Globus pallidus (tissue), 1 donor: ENCODE data around the gene SLC22A14.

Experiments
- DNase-seq: peaks from one replicate; pipeline ENCODE4 v3.0.0-alpha.2; 2015; ENCODE audit warnings: low spot score

The SLC22A14 gene

DNA sequence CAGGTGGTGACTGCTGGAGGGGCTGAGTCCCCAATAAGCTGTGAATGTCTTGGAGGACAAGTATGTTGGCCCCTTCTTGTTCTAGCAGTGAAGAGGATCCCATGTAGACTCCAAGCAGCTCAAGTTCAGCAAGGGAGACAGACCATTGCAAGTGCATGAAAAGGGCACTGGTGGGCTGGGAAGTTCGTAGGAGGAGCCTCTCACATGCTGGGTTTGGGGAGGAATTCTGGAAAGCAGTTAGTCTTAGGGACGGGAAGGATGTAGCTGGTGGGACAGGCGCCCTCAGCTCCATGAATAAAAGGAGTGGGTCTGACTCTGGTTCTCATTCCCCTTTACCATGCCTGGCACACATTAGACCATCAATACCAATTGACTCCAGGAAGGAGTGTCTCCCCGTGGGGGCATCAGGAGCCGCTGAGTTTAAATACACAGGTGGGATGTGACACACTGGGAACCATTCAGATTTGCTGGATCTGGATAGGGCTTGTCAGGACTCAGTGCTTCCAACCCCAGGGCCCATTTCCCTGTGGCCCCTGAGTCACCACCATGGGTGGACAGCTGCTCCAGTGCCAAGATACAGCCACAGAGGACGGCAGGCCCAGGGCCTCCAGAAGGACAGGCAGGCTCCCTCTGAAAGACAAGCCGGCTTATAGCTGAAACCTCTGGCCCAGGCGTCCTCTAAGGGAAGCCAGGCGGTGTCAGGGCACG, 63.9 kb downstream of the SLC22A14 start:
- no peak for DNase-seq

DNA sequence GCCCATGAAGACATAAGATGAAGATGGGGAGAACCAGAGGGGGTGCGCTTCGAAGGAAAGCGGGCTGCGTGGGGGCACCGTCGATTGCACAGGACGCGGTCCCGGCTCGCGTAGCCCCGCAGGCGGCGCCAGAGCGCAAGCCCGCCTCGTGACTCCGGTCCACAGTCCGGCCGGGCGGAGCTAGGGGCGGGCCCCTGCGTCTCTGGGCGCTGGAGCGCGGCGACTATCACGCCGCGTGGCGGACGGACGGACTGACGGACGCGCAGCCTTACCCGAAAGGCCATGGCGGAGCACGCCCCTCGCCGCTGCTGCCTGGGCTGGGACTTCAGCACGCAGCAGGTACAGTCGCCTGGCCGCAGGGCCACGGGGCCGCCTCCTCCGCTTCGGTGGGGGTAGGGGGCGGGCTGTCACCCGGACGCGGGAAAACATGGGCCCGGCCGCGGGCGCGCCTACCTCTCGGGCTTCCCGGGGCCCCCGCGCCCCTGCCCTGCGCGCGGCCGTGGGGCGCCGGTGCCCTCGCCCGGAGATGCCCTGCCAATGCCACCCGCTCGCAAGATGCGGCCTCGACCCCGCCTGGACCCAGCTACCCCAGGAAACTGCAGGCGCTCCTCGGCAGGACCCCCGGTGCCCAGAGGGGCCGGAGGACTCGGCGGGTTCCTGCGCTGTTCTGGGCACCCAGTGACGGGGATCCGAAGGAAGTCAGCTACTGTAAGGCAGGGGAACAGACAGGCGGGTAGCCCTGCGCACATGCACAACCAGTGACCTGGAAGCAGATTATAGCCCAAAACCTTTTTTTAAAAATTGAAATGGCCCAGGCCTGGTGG, 64.7 kb downstream of the SLC22A14 start, which contains the start of gene XYLB:
Gene XYLB (plus strand): TSS at position 199 of the 824 bp plus-strand sequence. CDS start 84 bp downstream, at position 283.
- peak; percentile 78 for DNase-seq

DNA sequence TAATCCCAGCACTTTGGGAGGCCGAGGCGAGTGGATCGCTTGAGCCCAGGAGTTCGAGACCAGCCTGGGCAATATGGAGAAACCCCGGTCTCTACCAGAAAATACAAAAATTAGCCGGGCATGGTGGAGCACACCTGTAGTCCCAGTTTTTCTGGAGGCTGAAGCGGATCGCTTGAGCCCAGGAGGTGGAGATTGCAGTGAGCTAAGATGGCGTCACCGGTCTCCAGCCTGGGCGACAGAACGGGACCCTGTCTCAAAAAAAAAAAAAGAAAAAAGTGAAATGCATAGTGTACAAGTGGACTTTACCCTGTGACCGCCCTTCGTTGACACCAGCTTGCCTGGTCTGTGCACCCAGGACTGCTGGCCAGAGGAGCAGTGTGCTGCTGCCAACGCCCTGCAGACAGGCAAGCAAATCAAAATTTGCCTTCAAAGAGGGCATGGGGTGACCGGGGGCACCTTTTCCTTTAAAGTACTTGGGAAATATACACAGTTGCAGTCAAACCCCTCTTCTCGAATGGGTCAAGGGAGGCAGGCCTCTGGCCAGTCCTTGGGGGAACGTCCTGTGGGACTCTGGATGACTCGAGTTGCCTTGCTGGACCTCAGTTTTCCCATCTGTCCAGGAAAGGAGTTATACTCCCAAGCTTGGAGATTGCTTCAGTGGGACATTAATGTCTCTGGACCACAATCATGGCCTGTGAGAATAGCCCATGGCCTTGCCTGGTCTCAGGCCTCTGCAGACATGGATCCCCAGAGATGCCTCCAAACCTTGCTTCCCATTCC, 65.5 kb downstream of the SLC22A14 start:
- DNase-seq = no peak

DNA sequence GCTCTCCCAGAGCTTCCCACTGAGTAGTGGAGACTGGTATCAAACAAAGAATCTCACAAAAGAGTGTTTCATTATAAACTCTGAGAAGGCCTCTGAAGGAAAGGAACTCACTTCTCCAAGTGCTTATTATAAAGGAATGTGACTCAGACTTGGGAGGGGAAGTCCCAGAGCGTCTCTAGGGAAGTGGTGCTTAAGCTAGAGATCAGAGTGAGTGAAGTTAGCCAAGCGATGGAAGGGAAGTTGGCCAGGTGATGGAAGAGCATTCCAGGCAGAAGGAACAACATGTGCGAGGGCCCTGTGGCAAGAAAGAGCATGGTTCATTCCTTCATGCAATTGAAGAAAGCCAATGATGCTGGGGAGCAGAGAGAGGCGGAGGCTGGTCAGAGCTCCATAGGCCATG, 66.8 kb downstream of the SLC22A14 start:
- DNase-seq = no peak

DNA sequence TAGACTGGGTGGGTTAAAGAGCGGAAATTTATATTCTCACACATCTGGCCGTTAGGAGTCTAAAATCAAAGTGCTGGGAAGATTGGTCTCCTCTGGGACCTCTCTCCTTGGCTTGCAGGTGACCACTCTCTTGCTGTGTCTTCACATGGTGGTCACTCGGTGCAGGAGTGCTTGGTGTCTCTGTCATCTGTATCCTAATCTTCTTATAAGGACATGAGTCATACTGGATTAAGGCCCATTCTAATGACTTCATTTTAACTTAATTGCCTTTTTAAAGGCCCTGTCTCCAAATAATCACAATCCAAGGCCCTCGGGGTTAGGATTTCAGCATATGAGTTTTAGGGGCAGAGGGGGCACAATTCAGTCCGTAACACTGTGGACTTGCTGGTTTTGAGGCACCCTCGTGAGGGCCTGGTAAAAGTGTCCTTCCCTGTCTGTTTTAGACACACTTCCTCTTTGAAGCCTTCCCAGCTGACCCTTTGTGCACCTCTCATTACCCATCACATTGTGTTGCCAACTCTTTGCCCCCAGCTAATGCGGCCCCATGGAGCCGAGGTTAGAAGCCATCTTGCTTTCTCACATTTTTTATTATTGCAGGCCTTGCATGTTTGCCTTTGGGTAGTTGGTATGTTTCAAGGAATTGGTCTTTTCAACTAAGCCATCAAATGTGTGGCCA, 67.7 kb downstream of the SLC22A14 start:
- no peak for DNase-seq

DNA sequence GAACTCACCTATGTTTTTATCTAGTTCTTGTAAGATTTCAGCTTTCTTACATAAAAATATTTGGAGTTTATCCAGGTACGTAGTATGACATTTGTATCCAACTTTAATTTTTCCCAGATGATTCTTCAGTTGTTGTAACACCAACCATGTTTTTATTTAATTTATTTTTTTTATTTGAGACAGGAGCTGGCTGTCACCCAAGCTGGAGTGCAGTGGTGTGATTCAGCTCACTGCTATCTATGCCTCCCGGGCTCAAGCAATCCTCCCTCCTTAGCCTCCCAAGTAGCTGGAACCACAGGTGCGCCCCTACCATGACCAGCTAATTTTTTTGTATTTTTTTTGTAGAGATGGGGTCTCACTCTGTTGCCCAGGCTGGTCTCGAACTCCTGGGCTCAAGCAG, 71.1 kb downstream of the SLC22A14 start:
- DNase-seq = no peak

DNA sequence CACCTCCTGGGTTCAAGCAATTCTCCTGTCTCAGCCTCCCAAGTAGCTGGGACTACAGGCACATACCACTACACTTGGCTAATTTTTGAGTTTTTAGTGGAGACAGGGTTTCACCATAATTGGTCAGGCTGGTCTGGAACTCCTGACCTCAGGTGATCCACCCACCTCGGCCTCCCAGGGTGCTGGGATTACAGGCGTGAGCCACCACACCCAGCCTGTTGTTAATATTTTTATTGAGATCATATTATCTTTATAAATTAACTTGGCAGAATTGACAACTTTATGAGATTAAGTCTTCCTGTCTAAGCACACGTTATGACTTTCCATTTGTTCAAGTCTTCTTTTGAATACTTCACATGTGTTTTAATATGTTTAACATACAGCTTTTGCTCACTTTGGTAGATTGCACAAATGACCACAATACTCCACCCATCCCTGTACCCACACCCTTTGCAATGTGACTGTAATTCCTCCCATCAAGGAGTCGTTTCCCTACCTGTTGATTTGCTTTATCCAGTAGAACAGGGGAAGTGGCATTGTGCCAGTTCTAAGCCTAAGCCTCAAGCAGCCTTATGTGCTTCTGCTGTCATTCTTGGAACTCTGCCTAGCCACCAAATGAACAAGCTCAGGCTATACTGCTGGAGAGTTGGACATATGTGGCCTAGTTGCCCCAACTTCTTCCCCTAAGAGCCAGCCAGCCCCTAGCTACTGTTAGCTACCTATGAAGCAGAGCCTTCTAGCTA, 72.7 kb downstream of the SLC22A14 start:
- no peak for DNase-seq

DNA sequence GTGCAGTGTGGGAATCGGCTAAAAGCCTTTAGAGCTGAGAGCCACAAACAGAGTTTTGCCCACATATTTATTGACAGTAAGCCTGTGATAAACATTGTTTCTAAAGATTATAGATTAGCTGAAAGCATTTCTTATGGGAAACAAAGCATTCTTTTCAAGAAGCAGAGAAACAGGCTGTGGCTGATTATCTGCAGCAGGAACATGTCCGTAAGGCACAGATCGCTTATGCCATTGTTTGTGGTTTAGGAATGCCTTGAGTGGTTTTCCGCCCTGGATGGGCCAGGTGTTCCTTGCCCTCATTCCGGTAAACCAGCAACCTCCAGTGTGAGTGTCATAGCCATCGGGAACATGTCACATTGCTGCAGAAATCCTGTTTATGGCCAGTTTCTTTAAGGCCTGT, 76.9 kb downstream of the SLC22A14 start:
- no peak for DNase-seq

DNA sequence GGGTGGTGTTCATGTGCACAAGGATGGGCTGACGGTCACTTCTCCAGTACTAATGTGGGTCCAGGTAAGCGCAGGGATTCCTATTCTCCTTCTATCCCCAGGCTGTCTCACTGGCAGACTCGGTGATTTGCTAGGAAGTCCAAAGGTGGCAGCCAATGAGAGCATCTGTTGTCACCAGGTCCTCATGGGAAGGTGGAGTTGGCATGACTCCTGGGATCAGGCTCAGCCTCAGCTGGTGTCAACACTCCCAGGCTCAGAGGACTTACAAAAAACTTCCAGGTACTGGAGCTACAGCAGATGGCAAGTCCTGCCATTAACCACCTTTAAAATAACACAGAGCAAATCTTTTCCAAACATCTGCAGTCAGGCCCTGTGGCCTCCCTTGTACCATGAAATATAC, 78.3 kb downstream of the SLC22A14 start:
- DNase-seq = no peak

DNA sequence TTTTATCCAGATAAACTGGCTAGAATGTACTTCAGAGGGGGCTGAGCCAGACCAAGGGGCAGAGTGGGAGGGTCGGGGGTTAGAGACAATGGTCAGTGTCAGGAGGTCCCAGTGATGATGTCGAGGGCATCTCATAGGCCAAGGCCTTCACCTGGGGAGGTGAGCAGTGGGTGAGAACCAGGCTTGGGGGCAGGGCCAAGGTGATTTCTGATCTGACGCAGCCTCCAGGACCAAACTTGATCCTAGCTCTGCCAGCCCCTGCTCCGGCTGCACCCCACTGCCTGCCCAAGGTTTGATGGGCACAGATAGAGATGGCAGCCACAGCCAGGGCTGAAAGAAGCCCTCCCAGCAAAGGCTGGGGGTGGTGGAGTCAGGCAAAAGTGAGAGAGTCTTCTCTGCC, 79.4 kb downstream of the SLC22A14 start:
- DNase-seq = no peak

DNA sequence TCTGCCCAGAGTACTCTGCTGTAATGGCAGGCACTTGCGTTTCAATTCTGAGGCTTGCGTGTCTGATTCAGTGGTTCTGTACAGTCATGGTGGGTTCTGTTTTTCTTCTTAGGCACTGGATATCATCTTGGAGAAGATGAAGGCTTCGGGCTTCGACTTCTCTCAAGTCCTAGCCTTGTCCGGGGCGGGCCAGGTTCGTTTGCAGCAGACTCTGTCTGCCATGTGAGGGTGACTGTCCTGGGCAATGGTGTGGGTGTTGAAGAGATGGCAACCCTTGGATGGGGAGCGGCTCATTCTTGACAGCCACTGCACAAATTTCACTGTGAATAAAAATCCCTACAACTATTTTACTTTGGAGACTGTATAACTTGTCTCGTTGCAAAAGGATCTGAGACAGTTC, 80.7 kb downstream of the SLC22A14 start:
- DNase-seq = no peak

DNA sequence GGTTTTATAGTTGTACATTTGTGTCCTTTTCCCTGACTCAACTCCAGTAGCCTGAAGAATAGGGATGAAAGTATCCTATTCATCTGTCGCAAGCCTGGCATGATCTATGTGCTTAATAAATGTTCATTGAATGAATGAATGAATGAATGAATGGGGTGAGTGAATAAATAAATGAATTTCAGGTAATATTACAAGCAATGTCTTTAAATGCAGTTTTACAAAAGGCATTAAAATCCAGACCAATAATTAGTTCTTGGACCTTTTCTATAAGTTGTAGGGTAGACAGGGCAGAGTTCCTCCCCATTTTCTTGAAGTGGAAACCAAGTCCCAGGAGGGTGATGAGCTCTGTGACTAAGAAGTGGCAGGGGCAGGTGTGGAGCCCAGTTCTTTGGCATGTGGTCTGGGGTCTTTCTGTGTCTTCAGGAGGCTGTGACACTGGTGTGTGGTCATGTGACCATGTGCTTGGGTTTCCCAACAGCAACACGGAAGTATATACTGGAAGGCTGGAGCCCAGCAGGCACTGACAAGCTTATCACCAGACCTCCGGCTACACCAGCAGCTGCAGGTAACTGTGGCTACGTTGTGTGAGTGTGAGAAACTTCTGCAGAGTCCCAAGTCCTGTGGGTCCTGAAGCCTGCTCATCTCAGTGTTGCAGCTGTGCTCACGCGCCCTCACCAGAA, 82.8 kb downstream of the SLC22A14 start:
- DNase-seq = no peak

DNA sequence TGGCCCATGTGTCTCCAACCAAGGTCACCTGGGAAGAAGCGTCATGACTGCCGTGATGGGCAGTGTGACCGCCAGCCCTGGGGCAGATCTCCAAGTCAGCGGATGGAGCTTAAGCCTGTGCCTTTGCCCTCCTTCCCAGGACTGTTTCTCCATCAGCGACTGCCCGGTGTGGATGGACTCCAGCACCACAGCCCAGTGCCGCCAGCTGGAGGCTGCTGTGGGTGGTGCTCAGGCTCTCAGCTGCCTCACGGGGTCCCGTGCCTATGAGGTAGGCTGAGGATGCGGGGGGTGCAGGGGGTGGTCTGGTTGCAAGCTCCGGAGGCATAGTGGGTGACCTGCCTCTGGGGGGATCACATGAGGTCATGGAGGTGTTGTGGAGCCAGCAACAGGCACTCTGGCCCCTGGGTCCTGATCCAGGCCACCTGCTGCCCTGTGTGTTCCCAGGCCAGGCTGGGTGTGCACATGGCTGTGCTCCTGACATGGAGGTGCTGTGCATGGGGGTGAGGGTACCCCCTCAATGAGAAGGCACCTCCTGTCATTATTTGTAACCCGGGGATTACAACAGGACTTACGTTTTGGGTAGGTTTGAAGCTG, 83.5 kb downstream of the SLC22A14 start:
- no peak for DNase-seq

DNA sequence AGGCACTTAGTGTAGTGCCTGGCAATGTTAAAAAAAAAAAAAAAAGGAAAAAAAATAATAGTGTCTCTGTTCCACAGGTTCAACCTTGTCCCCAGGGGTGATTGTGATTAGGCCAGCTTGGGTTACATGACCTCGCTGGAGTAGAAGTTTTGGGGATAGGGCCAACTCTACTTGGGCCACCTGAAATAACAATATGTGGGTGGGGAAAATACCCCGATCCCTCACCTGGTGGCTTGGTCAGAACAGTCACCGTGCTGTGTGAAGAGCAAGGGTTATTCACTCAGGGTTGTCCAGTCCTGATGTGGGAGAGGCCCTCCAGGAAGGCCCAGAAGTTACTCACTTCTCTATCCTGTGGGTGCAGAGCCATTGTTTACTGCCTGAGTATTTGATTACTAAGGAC, 84.0 kb downstream of the SLC22A14 start:
- no peak for DNase-seq

DNA sequence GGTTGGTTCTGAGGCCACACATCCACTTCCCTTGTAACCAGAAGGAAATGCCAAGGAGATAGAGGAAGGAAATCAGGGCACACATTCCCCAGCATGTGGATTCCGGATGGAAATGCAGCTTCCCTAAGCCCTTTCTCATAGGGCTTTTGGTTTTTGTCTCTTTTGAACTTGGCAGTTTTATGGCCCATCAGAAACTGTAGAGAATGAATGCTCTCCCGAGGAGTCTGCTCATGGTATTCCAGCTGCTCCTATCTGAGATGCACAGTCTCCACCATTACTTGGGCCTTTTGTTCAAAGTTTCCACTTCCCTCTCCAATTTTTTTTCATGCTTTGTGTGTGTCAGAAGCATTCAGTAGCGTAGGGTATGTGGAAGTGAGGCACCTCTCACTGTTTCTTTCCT, 85.7 kb downstream of the SLC22A14 start:
- DNase-seq = no peak
